ENCODE results near the gene PTGFRN. TPM values are rescaled to one million over a fixed set of nuclear protein-coding genes. Genes with fewer than 3 reads are reported as not detected.

The PTGFRN gene
- total and polyA plus RNA-seq, 2 of the 4 experiments (the other 2 are of a cell fraction), result 0.90 to 1.1 TPM

- intact Hi-C loops (cut with micrococcal nuclease), result no loop called here
- ChIA-PET CTCF (no interaction called here), POLR2A (ENCODE audit: unreplicated experiment) (no interaction called here)
- no peak overlapping the region for H3K23ac ChIP-seq (ENCODE audit: low read depth, low read length)
- no peak overlapping the region for H2AFZ ChIP-seq (replicated peaks; ENCODE audit: low read length, poor library complexity)
- H3K36me3 ChIP-seq (ENCODE audit: control insufficient read depth, insufficient read depth, low read length), result no peaks in the 10 kb centered on the region
- H4K91ac ChIP-seq (ENCODE audit: insufficient read depth, low read depth, low read length), result no peak overlapping the region
- no peaks in the 10 kb centered on the region for H4K20me1 ChIP-seq (ENCODE audit: insufficient read depth, low read length)
- H2BK20ac ChIP-seq (ENCODE audit: low read depth, low read length), result no peak overlapping the region
- H3K9me1 ChIP-seq (ENCODE audit: insufficient read depth, low read length), result no peaks in the 10 kb centered on the region
- BruUV-seq (replicated peaks), result no TSS peak
- in situ Hi-C loops (cut with MboI; ENCODE audit: low sequenced_read_pairs), result no loop called here
- H2AK5ac ChIP-seq (ENCODE audit: low read depth, low read length), result no peak overlapping the region
- no peak overlapping the region for H3K4me2 ChIP-seq (ENCODE audit: low read depth, low read length)
- no peak overlapping the region for H3K18ac ChIP-seq (ENCODE audit: low read depth, low read length)
- H3K9me3 ChIP-seq (ENCODE audit: control insufficient read depth, insufficient read depth, low read length), result no peaks in the 10 kb centered on the region
- H3K27me3 ChIP-seq (ENCODE audit: control insufficient read depth, insufficient read depth, low read length), result no peaks in the 10 kb centered on the region
- H2AK9ac ChIP-seq (replicated peaks; ENCODE audit: low read depth, low read length, poor library complexity), result no peak overlapping the region
- ATAC-seq (ENCODE audit: low read depth), result no peak
- no peak overlapping the region for H3K56ac ChIP-seq (ENCODE audit: extremely low read depth, insufficient read depth, low read length)
- TF ChIP-seq POLR2A (IDR thresholded peaks at IDR 0.05; ENCODE audit: low read depth, low read length), result no peak
- no peak for TF ChIP-seq FOS (IDR thresholded peaks at IDR 0.05; ENCODE audit: low read depth, low read length)
- no peak for TF ChIP-seq BHLHE40 (IDR thresholded peaks at IDR 0.05; ENCODE audit: low read depth, low read length)
- TF ChIP-seq RFX5 (IDR thresholded peaks at IDR 0.05; ENCODE audit: low read depth, low read length), result no peak
- TF ChIP-seq RAD21 (IDR thresholded peaks at IDR 0.05; ENCODE audit: low read length), result no peak
- no peak for TF ChIP-seq USF2 (IDR thresholded peaks at IDR 0.05; ENCODE audit: low read depth, low read length)
- H2BK5ac ChIP-seq (ENCODE audit: low read depth, low read length, poor library complexity, severe bottlenecking), result no peak overlapping the region
- no peak overlapping the region for H2BK120ac ChIP-seq (ENCODE audit: low read depth, low read length)
- no peak overlapping the region for H3K14ac ChIP-seq (replicated peaks; ENCODE audit: low read depth, low read length)
- no peak overlapping the region for H2BK15ac ChIP-seq (ENCODE audit: low read depth, low read length)
- H3K4me1 ChIP-seq (ENCODE audit: control insufficient read depth, insufficient read depth, low read length), result no peaks in the 10 kb centered on the region
- no peak overlapping the region for H4K5ac ChIP-seq (ENCODE audit: low read depth, low read length)
- no peak overlapping the region for H3K4ac ChIP-seq (ENCODE audit: low read depth, low read length)
- no peak overlapping the region for H3K4me3 ChIP-seq (ENCODE audit: insufficient read depth, low read depth, low read length)
- 69% methylated on average over 8 of the region's 11 CpGs; no CpG with 5 or more reads in 1 of the 2 experiments for WGBS, 2 experiments (ENCODE audit: extremely low coverage in 2 of 2, insufficient read length in 1 of 2)
- dilution Hi-C loops (cut with HindIII; ENCODE audit: low sequenced_read_pairs, unreplicated experiment), result no loop called here
- H3K27ac ChIP-seq (ENCODE audit: insufficient read depth, low read length), result no peak overlapping the region
- no peaks in the 10 kb centered on the region for H3K79me1 ChIP-seq (ENCODE audit: low read depth in 1 of 2, low read length in 2 of 2)
- H3K9ac ChIP-seq (ENCODE audit: low read depth, low read length), result no peak overlapping the region
- H4K8ac ChIP-seq (ENCODE audit: low read depth in 2 of 2, low read length in 2 of 2), result no peak overlapping the region
- DNase-seq, result no peak
Observed at GRCh38 chr1:116966791-116967190, 57.1 kb downstream of the PTGFRN start.
